SK-N-SH (cell line): ENCODE results near the gene MSH5.

Experiments
- EZH2phosphoT487 ChIP-seq: fragments of 200-600 bp; sonication (generic); IDR thresholded peaks from 2 replicates; pipeline ENCODE4 v1.6.1; 2017; ENCODE audit warnings: low read depth, mixed run types, mild to moderate bottlenecking, antibody characterized with exemption, moderate library complexity, borderline replicate concordance
- FOXM1 ChIP-seq: IDR thresholded peaks from 2 replicates; pipeline ENCODE4 v1.4.0; 2012; ENCODE audit warnings: low read depth, mild to moderate bottlenecking
- RAD21 ChIP-seq: IDR thresholded peaks from 2 replicates; pipeline ENCODE4 v1.6.1; 2012; ENCODE audit warnings: mild to moderate bottlenecking, low read length
- TCF12 ChIP-seq: IDR thresholded peaks from 2 replicates; pipeline ENCODE4 v1.4.0; 2012
- TEAD4 ChIP-seq: IDR thresholded peaks from 2 replicates; pipeline ENCODE4 v1.4.0; 2012; ENCODE audit warnings: mild to moderate bottlenecking, borderline replicate concordance; ENCODE audit not compliant: insufficient read depth
- TF ChIP-seq, protein P1 (sequence below): IDR thresholded peaks from 2 replicates; pipeline ENCODE4 v1.4.0; 2012; ENCODE audit warnings: low read depth, borderline replicate concordance
- TF ChIP-seq, protein P2 (sequence below): fragments of 200-600 bp; sonication (generic); IDR thresholded peaks from 2 replicates; pipeline ENCODE4 v1.6.1; 2017; ENCODE audit warnings: antibody characterized with exemption, mild to moderate bottlenecking, moderate library complexity
- TF ChIP-seq, protein P3 (sequence below): IDR thresholded peaks from 2 replicates; pipeline ENCODE4 v1.4.0; 2012; ENCODE audit warnings: low read depth
- TF ChIP-seq, protein P4 (sequence below): fragments of 150-350 bp; IDR thresholded peaks from 2 replicates; pipeline ENCODE4 v1.6.1; 2016; ENCODE audit warnings: mild to moderate bottlenecking, low read depth, low read length

DNA sequence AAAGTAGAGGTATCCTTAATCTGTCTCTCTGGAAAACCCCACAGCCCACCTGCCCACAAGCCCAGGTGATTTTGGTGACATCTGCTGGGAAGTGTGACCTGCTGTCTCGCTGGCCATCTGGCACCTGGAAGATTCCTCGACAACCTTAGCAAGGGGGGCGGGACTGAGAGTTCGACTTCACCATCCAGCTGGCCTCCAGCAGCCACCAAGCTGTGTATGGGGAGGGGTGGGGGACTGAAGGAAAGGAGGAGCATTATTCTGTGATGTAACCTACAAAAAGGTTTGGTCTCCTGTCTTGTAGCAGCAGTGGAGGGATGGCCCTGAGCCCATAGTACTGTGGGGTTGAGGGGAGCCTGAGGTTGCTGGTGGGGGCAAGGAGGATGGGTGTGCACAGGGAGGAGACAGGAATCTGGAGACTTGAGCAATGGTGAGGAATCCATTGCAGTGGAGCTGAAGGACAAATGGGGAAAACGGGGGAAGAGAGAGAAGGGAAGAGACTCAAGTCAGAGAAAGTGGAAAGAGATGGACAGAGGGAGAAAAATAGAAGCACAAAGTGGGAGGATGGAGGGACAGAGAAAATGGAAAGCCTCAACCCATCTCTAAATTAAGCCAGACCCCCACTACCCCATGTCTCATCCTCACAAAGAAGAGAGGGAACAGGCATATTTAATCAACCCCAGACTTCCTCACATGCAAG is 29.1 kb upstream of the MSH5 start:
- TF ChIP-seq RAD21: no peak
- TF ChIP-seq, protein P1, sequence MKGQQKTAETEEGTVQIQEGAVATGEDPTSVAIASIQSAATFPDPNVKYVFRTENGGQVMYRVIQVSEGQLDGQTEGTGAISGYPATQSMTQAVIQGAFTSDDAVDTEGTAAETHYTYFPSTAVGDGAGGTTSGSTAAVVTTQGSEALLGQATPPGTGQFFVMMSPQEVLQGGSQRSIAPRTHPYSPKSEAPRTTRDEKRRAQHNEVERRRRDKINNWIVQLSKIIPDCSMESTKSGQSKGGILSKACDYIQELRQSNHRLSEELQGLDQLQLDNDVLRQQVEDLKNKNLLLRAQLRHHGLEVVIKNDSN: no peak
- TF ChIP-seq, protein P2, sequence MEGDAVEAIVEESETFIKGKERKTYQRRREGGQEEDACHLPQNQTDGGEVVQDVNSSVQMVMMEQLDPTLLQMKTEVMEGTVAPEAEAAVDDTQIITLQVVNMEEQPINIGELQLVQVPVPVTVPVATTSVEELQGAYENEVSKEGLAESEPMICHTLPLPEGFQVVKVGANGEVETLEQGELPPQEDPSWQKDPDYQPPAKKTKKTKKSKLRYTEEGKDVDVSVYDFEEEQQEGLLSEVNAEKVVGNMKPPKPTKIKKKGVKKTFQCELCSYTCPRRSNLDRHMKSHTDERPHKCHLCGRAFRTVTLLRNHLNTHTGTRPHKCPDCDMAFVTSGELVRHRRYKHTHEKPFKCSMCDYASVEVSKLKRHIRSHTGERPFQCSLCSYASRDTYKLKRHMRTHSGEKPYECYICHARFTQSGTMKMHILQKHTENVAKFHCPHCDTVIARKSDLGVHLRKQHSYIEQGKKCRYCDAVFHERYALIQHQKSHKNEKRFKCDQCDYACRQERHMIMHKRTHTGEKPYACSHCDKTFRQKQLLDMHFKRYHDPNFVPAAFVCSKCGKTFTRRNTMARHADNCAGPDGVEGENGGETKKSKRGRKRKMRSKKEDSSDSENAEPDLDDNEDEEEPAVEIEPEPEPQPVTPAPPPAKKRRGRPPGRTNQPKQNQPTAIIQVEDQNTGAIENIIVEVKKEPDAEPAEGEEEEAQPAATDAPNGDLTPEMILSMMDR: no peak
- TF ChIP-seq, protein P3, sequence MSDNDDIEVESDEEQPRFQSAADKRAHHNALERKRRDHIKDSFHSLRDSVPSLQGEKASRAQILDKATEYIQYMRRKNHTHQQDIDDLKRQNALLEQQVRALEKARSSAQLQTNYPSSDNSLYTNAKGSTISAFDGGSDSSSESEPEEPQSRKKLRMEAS: no peak
- no peak for TF ChIP-seq TCF12
- no peak for TF ChIP-seq FOXM1
- no peak for TF ChIP-seq EZH2phosphoT487
- TF ChIP-seq, protein P4, sequence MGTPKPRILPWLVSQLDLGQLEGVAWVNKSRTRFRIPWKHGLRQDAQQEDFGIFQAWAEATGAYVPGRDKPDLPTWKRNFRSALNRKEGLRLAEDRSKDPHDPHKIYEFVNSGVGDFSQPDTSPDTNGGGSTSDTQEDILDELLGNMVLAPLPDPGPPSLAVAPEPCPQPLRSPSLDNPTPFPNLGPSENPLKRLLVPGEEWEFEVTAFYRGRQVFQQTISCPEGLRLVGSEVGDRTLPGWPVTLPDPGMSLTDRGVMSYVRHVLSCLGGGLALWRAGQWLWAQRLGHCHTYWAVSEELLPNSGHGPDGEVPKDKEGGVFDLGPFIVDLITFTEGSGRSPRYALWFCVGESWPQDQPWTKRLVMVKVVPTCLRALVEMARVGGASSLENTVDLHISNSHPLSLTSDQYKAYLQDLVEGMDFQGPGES: no peak
- TF ChIP-seq TEAD4: no peak
